ENCODE measurements around the gene NR2F6.

NR2F6 gene

DNA sequence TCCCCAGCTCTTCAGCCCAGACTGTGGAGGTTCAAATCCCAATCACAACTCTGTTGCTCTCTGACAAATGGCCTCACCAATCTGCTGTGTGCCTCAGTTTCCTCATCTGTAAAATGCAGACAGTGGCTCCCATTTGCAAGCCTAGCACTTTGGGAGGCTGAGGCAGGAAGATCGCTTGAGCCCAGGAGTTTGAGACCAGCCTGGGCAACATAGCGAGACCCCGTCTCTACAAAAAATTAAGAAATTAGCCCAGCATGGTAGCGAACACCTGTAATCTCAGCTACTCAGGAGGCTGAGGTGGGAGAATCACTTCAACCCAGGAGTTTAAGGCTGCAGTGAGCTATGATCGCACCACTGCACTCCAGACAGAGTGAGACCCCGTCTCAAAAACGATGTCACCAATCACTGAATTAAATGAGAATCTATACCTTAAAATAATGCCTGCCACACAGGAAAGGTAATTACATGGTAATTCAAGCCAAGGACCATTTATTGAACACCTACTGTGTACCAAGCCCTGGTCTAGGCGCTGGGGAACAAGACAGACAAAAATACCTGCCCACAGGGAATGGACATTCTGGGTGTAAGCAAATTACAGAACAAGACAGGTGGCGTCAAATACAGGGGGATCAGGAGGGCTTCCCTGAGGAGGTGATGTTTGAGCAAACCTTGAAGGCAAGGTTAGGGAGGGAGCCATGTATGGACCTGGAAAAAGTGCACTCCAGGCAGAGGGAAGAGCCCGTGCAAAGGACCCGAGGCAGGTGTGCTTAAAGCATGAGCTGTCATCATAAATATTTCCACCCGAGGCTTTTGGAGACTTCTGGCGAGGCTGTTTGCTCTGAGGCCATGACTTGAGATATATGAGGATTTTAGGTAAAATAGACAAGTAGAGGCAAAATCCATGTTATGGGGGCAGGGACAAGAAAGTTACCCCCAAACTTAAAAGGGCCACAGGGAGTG lies 7.7 kb downstream of the NR2F6 start:
- no peak for DNase-seq

DNA sequence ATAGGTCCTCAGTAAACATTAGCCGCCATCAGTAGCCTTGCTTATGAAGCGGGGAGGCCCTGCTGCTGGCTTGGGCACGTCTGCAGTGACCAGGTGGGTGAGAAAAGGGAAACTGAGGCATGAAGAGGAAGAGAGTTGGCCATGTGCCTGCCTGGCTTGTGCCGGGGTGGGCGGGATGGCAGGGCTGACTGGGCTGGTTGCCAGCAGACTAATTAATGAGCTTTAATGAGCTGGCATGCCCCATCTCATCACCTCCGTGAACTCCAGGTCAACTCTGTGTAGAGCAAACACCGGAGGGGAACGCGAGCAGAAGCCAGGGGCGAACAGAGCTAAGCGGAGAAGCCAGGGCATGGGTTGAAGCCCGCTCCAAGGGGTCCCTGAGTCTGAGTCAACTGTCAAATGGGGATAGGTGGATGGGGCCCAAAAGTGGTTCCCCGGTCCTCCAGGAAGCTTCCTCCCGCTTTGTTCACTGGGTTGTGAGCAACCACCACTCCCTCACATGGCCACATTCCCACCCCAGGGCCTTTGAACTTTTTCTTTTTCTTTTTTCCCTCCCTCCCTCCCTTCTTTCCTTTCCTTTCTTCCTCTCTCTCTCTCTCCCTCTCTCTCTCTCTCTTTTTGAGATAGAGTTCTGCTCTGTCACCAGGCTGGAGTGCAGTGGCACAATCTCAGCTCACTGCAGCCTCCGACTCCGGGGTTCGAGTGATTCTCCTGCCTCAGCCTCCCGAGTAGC lies 8.7 kb downstream of the NR2F6 start:
- no peak for DNase-seq

DNA sequence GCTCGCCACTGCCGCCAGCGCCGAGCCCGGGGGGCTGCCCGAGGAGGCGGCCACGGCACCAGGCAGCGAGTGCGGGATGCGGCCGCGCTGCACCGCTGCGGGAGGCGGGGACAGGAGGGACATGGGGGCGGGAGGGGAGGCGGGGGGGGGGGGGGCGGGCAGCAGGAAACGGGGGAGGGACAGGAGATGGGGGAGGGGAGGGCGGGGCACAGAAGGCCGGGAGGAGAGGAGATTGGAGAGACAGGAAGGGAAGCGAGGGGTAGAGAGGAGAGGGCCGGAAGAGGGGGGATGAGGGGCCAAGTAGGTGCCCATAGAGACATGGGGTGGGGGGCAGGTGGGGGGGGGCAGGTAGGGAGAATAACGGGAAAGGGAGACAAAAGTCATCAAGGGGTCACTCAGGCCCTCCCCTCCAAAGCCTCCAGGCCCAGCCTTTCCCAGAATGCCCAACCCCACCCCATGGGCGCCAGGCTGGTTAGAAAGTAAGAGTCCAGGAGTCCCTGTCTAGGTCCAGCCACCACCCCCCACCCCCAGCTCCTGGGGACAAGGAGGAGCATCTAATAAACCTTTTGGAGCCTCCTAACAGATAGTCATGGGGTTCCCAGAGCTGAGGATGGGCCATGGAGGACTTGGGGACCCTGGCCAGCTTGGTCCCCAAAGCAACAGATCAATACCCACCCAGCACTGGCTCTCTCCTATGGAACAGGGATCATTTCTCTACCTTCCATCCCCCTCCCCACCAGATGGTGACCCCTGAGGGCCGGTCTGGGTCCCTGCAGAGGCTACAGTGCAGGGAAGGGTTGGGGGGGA lies 9.5 kb downstream of the NR2F6 start:
- peak; percentile 41 for DNase-seq

DNA sequence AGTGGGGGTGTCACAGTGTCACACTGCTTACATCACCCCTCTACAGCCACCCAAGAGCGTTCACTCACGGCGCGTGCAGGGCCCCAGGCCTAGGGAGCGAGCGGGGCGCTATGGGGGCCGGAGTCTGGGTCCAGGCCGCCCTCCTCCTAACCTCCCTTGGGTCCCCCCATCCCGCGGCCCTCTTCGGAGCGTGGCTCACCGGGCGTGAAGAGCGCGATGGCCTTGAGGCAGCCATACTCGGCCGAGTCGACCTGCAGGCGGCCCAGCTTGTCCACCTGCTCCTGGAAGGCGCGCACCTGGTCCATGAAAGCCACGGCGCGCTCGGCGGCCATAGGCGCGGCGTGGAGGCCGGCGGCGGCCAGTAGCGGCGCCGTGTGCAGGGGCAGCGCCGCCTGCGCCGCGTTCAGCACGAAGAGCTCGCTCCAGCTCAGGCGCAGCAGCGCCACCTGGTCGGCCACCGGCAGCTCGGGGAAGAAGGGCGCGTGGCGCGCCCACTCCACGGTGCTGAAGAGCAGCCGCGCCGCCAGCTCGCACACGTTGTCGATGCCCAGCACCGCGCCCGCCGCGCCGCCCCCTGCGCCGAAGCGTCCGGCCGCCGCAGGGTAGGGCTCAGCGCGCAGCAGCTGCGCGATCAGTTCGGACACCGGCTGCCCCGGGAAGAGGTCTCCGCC lies 10.3 kb downstream of the NR2F6 start:
- peak; percentile 81 for DNase-seq

DNA sequence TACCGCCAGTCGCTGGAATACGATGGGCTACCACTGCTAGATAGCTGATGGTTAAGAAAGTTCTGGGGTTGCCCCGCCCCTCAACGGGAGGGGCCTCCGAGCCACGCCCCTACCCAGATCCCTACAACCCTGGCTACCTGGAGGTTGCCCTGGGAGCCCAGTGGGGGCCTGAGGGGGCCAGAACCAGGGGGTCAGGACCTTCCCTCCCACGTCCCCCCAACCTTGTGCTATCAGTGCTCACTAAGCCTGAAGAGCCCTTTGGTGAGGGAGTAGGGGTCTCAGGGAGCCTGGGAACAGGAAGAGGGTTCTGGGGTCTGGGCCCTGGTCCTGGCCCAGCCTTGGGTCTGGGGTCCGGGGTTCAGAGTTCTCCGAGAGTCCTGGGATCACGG lies 10.8 kb downstream of the NR2F6 start:
- peak; percentile 54 for DNase-seq

DNA sequence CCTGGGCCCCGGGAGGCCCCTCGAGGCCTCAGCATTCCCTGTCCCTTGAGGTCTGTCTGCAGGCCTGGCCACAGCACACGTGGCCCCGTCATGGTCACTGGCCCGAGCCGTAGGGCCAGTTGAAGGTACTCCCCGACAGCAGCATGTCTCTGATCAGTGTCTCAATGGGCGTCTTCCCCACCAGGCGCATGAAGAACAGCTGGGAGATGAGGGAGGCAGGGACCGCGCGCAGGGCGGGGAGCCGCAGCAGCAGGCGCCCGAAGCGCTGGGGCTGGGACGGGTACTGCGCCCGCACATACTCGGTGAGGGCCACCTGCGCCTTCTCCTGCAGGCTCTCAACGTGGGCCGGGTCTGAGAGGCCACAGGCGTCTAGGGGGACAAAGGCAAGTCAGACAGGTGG lies 13.5 kb downstream of the NR2F6 start:
- no peak for DNase-seq

DNA sequence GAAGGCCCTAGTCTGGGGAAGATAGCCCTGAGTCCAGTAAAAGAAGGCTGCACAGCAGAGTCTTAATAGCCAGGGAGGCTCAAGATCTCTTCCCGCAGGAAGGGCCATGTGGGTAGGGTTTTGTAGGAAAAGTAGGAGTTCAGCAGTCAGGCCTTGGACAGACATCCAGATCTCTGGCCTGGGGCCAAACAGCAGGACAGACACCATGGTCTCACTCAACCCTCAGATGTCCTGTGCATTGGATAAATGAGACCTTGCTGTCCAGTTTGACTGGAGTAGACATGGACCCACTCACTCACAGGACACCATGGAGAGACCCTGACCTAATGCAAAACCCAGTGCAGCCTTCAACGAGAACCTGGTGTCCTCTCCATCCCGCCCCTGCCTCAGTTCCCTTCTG lies 15.8 kb downstream of the NR2F6 start:
- no peak for DNase-seq

DNA sequence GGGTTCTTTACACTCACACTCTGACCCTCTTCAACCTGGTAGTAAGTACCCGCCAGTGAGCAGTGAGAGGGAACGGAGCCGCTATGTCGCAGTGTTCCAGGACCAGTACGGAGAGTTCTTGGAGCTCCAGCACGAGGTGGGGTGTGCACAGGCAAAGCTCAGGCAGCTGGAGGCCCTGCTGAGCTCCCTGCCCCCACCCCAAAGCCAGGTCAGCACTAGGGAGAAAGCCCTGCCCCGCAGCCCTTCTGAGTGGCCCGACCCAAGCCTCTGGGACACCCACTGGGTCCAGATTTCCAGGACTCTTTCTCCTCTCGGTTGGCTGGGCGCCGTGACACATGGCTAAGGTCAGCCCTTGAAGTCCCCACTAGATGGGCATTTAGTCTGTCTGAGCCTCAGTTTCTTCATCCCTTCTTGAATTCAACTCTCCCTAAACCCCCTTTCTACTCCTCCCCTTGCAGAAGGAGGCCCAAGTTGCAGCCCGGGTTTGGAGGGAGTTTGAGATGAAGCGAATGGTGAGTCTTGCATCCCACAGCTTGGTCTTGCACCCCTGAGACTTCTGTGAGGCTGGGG lies 17.8 kb downstream of the NR2F6 start:
- no peak for DNase-seq

DNA sequence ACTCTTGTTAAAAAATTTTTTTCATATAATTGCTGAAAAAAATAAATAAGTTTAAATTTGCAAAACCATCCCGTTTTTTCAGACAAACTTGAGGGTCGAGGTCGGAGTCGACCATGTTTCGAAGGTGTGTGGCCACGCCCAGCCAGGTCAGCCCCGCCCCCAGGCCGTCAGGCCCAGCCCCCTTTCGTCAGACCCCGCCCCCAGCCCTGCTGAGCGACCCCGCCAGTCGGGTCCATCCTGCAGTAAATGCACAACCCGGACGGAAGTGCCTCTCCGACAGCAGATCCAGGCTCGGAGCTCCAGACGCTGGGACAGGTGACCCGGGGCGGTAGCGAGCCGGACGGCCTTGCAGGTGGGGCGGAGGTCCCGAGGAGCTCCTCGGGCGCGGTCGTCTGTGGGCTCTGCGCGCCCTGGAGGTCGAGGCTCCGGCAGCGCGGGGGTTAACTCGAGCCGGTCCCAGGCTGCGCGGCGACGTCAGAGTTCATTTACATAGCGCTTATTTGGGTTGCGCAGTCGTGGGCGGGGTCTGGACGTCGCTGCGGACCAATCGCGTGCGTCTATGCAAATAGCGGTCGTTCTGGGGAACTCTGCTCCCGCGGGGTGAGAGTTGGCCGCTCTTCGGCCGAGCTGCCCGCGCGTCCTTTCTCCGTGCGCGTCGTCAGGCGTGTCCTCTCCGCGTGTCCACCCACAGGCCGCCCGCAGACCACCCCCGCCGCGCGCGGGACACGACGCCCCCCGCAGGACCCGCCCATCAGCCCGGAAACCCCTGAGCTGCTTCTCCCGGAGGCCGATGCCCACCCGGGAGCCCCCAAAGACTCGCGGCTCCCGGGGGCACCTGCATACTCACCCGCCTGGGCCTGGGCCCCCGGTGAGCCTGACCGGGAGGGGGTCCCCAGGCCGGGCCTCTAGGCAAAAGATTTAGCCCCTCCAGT lies 19.5 kb downstream of the NR2F6 start, which contains the start of gene OCEL1:
Gene OCEL1 (plus strand): TSS at position 225 of the 932 bp plus-strand sequence. CDS start 22 bp downstream, at position 247.
- DNase-seq = peak; percentile 95

DNA sequence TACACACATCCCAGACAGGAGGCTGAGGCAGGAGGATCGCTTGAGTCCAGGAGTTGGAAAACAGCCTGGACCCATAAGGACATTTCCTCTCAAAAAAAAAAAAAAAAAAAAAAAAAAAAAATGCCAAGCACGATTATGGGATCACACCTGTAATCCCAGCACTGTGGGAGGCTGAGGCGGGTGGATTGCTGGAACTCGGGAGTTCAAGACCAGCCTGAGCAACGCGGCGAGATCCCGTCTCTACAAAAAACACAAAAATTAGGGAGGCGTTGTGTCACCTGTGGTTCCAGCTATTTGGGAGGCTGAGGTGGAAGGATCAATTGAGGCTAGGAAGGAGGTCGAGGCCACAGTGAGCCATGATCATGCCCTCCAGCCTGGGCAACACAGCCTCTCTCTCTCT lies 20.7 kb downstream of the NR2F6 start:
- DNase-seq = no peak

DNA sequence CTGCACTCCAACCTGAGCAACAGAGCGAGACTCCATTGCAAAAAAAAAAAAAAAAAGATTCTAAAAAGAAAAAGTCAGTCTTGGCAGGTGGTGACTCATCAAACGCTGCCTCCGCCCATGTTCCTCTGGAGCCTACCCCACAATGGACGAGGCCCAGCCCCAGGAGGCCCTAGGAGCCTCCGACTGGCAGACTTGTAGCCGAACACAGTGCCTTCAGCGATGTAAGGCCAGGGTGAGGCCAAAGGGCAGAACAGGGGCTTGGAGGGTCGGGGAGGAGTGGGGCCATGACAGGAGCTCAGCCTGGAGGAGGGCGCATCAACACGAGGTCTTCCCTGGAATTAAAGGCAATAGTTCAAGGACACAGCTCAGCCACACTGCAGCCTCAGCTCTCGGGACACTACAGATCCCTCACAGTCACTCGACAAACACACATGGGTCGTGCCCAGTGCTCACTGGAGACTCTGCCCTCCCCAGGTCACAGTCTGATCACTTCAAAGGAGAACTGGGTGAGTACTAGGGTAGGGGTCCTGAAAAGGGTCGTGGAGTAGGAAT lies 25.4 kb downstream of the NR2F6 start:
- DNase-seq = peak; percentile 68

DNA sequence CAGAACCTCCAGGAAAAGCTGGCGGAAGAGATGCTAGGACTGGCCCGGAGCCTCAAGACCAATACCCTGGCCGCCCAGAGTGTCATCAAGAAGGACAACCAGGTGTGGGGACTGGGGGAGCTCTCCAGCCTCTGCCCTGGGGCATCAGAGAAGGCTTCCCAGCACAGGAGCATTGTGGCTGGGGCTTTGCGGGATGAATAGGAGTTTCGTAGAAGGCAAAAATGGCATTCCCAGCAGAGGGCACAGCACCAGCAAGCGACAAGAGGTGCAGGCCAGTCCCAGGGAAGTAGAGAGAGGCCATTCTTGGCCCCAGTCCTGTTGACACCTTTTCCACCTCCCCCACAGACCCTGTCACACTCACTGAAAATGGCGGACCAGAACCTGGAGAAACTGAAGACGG lies 26.4 kb downstream of the NR2F6 start:
- no peak for DNase-seq

DNA sequence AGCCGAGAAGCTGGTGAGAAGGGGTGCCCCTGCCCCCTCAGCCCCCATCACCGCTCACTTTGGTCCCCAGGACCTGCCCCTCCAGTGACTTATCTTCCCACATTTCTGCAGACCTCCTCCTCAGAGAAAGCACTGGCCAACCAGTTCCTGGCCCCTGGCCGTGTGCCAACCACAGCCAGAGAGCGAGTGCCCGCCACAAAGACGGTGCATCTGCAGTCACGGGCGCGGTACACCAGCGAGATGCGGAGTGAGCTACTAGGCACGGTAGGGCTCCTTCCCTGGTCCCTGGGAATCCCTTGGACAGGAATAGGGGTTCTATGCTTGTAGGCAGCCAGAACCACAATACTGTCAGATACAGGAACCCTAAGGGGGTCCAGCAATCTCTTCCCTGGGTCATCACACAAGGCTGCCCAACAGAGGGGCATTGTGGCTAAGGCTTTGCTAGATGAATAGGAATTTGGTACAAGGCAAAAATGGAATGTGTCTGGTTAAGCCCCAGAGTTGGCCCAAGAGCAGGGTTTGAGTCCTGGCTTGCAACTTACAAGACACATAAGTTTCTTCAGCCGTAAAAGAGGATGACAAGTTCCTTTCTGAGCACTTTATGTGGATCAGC lies 29.6 kb downstream of the NR2F6 start:
- no peak for DNase-seq

DNA sequence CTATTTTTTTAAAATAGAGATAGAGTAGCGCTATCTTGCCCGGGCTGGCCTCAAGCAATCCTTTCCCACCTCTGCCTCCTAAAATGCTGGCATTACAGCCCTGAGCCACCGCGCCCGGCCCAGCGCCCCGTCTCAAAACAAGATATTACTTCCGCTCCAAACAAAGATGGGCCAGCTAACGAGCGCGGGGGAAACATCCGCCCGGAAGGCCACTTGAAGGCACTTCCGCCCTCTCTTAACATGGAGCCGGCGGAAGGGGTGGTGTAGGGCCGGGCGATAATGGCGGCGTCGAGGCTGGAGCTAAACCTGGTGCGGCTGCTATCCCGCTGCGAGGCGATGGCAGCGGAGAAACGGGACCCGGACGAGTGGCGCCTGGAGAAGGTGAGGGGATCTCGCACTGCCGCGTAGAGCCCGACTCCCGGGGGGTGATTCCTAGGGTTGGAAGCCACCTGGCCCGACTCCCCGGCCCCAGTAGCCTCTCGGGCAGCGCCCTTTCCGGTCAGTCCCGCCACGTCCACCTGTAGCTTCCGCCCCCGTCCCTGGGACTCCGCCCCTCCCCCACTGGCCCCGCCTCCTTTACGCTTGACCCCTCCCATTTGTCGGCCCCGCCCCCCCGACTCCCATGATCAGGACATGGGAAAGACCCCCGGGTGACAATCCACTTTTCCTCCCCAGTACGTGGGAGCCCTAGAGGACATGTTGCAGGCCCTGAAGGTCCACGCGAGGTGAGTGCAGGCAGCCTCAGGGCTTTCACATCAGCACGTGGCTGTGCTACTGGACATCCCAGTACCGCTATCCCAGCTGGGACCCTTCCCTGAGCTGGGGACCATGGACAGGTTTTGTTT lies 30.4 kb downstream of the NR2F6 start, which contains the start of gene USE1:
Gene USE1 (plus strand): TSS at position 231 of the 845 bp plus-strand sequence. CDS start 49 bp downstream, at position 280.
- DNase-seq = peak; percentile 89

DNA sequence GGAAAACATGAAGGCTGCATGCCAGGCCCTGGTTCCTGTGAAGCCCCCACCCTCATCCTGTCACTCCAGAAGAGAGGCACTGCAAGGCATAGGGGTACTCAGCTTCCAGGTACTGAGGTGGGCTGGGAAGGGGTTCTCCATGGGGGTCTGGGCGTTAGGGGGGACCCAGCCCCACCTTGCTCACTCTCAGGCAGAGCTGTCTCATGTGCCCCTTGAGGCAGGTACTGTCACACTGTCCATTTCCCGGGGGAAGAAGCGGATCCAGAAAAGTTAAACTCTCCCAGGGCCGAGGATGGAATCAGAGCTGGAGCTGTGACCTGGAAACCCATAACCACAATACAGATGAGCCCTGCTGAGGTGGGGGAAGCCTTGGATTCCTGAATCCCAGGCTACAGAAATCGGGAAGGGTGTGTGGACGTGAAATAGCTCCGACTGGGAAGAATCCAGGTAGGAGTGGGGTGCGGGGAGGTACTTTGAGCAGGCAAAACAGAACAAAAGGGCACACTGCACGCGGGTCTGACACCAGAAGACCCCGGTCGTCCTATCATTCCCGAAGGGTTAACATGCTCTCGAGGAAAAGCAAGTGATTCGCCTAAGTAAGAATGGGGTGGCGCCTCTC lies 31.1 kb downstream of the NR2F6 start:
- no peak for DNase-seq

DNA sequence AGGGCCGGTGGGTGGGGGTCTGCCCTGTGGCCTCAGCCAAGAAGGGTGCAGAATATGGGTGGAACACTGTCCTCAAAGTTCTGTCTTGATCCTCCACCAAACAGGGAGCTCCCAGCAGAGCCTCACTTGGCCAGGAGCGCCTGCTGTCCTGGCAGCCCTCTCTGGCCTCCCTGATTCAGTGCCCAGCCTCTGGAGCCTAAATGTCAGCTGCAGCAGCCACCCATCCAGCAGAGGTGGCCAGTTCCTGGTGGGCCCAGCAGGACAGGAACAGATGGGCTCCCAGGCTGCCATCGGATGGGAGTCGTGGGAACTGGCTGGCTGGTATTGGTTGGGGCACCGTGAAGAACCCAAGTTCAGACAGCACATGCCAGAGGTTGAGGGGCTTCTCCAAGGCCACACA lies 32.4 kb downstream of the NR2F6 start:
- no peak for DNase-seq

DNA sequence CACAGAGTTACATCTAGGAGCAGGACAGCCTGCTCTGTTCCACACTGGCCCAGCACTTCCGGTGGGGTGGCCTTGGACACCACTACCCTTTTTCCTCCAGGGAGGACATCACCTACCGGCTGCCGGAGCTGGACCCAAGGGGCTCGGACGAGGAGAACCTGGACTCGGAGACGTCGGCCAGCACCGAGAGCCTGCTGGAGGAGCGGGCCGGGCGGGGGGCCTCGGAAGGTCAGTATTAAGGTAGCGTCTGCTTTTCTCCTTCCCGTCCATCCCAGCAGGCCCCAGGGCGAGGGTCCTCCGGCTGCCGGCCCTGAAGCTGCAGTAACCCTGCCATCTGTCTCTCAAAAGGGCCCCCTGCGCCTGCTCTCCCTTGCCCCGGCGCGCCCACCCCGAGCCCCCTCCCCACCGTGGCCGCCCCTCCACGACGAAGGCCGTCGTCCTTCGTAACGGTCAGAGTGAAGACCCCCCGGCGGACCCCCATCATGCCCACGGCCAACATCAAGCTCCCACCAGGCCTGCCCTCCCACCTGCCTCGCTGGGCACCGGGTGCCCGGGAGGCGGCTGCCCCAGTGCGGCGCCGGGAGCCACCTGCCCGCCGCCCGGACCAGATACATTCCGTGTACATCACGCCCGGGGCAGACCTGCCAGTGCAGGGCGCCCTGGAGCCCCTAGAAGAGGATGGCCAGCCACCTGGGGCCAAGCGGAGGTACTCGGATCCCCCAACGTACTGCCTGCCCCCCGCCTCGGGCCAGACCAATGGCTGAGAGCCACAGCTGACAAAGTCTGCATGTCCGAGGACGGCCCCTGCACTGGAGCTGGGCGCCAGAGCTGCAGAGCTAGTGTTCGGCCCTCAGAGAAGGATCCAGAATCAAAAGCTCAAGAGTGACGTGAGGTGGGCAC lies 33.9 kb downstream of the NR2F6 start:
- DNase-seq = no peak

DNA sequence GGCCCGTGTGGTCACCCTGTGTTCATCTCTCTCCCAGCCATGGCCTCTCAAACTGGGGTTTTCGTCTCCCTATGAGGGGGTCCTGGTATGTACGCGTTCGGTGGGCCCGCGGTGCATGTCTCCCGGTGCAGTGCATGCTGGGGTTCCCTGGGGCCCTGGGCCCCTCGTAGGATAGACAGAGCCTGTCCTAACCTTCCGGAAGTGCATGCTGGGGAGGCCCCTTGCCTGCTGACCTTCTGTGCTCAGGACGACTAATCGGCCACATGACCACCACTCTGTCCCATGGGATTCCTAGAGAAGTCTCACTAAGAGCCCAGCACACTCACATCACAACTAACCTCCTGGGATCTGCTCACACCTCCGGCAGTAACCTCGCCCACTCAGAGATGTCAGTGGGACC lies 35.4 kb downstream of the NR2F6 start:
- DNase-seq = no peak

Data from NCI-H226 (cell line).